ENCODE measurements around the gene MARK3.
"Not testable (repeated sequence)": the region's sequence is repeated elsewhere in the genome, so short reads cannot be mapped to it uniquely, and the experiment has no call there.

MARK3 gene

GRCh38 chr14:103495854-103496253 lies 110.6 kb downstream of the MARK3 start:
- DNase-seq, result no peak

- no peak for DNase-seq
These were observed 111.6 kb downstream of the MARK3 start for GRCh38 chr14:103496776-103497175.

DNA sequence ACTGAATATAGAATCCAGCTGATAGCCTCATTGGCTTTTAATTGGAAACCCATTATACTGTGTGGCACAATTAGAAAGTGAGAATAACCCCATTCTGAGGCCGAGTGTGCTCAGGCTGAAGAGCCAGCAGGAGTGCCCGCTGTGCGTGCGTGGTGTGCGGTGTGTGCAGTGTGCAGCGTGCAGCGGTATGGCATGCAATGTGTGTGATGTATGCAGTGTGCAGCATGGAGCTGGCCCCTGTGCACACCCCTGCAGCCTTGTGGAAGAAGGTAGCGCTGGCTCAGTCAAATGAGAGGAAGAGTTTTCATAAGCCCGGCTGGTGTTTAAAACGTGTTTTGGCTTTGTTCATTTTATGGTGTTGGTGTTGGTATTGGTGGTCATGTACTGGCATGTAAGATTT lies 114.5 kb downstream of the MARK3 start:
- DNase-seq, result no peak

DNA sequence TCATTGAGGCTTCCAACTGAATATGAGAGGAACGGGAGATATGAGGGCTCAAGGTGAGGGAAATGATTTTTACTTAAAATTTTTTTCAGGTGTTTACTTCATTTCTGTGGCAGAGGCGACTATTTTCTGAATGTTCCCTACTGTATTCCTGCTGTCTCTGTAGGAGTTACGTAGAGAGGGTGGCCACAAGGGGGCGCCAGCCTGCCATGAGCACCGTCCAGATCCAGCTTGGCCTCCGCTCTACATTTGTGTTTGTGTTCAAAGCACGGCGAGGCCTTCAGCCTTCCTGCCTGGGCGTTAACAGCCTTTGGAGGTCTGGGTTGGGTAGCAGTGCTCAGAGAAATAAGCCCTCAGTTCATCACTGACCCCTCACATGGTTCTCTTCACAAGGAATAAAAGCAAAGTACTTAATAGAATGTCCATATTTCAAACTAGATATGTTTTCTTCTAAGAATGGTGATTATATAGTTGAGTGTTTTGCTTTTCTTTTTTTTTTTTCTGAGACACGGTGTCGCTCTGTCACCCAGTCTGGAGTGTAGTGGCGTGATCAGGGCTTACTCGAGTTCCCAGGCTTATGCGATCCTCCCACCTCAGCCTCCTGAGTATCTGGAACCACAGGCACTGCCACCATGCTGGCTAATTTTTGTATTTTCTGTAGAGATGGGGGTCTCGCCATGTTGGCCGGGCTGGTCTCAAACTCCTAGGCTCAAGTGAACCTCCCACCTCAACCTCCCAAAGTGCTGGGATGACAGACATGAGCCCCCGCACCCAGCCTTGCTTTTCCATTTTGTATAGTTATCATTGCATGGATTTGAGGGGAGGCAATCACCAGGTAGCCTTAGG lies 115.2 kb downstream of the MARK3 start:
- peak; percentile 51 to 78 for DNase-seq

GRCh38 chr14:103501041-103501870 lies 116.0 kb downstream of the MARK3 start:
- no peak for DNase-seq

DNA sequence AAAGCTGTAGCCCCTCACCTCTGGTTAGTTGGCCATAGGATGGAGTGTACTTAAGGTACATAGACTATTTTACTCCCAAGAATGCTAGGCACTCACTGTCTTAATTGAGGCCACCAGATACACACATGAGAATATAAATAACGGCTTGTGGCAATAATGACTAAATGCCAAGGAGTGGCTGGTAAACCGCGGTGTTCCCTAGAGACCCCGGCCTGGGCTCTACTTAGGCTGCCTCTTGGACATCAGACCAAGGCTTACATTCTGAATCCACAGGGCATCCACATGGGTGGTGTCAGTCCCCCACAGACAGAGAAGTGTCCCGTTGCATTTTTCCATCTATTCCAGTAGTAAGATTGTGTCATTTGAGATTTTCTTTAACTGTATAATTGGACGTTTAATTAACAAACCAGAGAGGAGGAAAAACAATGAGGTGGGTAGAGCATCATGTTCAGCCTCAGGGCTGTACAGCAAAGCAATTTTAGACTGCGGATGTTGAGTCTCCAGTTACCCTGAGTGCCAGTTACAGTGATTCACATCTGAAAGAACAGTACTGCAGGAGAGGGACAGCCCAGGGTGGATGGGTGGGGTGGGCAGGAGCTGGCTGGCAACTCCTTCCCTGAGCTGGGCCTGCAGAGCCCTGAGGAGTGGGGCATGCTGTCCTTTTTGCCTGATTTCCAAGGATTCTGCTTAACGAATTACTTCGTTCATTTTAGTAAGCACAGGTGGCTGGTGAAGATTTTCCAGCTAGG lies 116.9 kb downstream of the MARK3 start:
- no peak for DNase-seq

DNA sequence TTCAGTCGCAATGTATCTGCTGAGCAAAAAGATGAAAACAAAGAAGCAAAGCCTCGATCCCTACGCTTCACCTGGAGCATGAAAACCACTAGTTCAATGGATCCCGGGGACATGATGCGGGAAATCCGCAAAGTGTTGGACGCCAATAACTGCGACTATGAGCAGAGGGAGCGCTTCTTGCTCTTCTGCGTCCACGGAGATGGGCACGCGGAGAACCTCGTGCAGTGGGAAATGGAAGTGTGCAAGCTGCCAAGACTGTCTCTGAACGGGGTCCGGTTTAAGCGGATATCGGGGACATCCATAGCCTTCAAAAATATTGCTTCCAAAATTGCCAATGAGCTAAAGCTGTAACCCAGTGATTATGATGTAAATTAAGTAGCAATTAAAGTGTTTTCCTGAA lies 117.7 kb downstream of the MARK3 start:
- no peak for DNase-seq

DNA sequence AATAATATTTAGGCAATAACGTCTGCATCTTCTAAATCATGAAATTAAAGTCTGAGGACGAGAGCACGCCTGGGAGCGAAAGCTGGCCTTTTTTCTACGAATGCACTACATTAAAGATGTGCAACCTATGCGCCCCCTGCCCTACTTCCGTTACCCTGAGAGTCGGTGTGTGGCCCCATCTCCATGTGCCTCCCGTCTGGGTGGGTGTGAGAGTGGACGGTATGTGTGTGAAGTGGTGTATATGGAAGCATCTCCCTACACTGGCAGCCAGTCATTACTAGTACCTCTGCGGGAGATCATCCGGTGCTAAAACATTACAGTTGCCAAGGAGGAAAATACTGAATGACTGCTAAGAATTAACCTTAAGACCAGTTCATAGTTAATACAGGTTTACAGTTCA lies 118.1 kb downstream of the MARK3 start:
- no peak for DNase-seq

DNA sequence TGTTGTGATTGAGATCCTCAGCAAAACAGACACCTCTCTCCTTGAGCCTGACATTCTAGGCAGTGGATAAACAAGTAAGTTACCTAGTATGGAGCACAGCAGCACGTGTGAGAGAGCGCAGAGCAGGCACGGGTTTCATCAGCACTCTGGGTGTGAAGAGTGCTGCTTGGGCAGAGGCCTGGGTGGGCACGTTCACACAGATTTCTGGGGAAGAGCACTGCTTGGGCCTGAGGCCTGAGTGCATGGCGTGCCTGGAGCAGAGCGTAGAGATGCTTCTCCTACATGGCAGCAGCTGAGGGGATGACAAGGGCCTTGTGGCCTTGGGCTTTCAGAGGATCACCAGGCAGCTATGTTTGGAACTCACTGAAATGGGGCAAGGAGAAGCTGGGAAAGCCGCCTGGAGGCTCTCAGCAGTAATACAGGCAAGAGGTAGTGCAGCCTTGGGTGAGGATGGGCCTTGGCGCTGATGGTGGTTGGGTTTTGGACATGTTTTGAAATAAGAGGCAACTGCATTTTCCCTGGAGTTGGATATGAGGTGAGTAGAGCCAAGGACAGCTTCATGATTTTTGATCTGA lies 119.9 kb downstream of the MARK3 start:
- no peak for DNase-seq

DNA sequence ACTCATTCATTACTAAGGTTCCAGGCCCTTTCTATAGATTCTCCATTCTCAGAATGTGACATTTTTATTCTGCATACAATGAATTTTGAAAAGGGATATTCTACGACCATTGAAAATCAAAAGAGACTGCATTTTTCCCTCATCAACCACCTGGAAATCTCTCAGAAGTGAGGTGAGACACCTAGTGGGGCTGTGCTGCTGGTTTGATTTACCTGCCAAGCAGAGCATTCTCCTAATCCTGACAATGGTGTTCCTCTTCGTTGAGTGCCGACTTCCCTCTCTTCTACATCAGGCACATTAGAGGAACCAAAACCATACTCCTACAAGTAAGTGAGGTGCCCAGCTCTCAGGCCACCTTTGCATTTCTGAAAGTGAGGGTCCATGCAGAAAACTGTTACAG lies 122.5 kb downstream of the MARK3 start:
- DNase-seq, result no peak

DNA sequence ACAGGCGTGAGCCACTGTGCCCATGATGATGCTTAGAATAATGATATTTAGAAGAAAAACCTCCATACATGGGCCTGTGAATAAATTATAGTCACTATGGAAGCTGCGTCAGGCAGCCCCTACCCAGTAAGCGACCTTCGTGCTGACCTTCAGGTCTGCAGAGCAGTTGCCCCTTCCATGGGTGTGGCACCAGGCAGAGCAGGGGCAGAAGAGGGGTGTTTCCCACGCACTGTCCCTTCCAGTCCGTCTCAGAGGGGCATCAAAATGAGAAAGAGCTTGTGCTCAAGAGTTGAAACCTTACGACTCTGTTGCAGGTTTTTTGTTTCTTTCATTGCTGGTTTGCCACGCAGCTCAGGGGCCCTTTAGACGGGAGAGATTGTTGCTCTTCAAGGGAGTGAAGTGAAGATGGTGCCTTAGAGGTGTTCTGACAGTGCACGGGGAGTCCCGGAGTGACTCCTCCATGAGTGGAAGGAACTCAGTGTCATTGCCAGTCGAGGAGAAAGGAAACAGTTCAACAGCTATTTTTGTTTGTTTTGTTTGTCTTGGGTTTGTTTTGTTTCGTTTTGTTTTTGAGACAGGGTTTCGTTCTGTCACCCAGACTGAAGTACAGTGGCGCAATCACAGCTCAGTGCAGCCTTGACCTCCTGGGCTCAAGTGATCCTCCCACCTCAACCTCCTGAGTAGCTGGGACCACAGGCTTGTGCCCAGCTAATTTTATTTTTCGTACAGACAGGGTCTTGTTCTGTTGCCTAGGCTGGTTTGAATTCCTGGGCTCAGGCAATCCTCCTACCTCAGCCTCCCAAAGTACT lies 123.5 kb downstream of the MARK3 start:
- DNase-seq, result no peak

DNA sequence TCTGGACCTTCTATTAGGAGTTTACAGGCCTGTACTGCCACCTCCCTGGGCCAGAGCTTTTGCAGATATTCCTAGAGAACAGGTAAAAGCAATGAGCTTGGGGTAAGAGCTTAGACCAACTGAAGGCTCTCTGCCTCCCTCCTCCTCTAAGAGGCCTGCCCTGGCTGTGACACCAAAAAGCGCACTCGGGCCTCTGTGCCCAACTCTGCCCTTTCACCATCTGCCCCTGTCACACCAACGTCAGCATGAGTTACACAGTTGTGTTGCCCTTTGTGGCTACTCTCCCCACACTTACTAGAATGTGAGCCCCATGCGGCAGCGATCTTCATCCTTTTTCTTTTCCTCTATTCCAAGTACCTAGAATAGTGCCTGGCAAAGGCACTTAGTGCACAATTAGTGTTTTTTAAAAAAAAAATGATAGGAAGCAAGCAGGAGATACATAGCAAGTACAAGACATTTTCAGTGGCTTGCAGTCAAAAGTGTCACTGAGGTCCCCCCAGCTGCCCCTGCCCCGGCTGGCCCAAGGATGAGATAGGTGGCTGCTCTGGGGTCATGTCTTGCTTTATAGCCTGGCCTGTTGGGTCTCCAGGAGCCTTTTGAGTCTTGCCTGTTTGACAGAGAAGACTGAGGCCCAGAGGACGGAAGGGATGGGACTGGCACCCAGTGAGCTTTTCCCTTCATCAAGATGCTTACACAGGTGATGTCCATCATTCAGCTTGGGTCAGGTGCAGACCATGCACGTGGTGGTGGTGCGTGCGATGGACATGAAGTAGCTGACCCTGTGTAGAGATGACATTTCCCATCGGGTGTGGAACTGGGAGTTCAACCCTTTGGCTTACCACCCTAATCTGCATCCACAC lies 124.9 kb downstream of the MARK3 start:
- DNase-seq, result no peak

GRCh38 chr14:103510724-103511693 lies 125.8 kb downstream of the MARK3 start:
- DNase-seq, result no peak

DNA sequence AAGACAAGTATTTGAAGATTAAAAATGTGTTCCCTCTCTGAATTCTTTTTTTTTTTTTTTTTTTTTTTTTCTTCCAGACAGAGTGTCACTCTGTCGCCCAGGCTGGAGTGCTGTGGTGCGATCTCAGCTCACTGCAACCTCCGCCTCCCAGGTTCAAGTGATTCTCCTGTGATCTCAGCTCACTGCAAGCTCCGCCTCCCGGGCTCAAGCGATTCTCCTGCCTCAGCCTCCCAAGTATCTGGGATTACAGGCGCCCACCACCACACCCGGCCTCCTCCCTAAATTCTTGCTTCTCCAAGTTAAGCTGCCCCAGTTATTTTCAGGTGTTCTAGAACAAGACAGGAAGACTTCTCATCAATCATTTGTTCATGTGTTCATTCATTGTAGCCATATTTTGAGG lies 127.0 kb downstream of the MARK3 start:
- not testable (repeated sequence) for DNase-seq

DNA sequence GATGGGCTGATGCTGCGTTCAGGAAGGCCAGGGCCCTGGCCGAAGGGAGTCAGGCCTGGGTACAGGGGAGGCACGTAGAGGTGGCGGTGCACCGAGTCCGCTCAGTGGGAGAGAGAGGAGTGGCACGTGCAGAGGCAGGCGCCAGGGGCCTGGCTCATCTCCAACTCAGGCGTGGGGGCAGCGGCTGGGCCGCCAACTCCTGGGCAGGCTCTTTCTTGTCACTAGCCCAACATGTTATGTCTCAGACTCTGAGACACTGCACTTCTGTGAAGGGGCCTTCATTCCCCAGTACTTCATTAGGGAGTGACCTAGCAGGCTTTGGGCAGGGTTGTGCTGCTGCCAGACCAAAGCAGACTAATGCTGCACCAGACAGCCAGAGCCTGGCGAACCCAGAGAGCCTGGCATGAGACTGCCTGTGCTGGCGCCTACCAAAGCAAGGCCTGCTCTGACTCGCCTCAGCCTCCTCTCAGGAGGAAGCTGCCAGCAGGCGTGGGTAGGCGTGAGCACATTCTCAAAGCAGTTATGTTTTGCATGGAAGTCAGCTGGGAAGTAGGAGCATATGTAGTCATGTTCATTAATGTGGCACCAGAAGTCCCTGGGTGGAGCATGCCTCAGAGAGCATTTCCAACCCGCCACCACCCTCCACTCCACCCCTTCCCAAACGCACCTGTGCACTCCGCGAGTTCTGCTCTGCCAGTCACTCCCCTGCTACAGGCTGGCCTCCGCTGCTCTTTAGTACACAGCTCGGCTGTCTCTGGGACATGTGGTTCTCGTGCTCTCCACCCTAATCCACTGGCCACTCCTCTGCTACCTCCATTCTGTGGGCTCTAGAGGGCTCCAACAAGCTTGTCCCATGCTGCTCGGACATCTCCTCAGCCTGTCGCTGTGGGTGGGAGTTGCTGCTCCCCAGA lies 127.7 kb downstream of the MARK3 start:
- DNase-seq, result no peak

- no peak for DNase-seq
These were observed 129.6 kb downstream of the MARK3 start for GRCh38 chr14:103514596-103515421.

GRCh38 chr14:103516426-103517173 lies 131.4 kb downstream of the MARK3 start:
- DNase-seq, result no peak

Data from NCI-H1930 (cell line).